GM21390 (cell line): ENCODE measurements around the gene UNG.

Experiments
- ATAC-seq: cut with Tn5 transposase; IDR thresholded peaks from one replicate; pipeline ENCODE4 v1.9.1; 2021; ENCODE audit not compliant: unreplicated experiment

UNG gene

GRCh38 chr12:109088818-109089217 lies 8.6 kb upstream of the UNG start:
- no peak for ATAC-seq

DNA sequence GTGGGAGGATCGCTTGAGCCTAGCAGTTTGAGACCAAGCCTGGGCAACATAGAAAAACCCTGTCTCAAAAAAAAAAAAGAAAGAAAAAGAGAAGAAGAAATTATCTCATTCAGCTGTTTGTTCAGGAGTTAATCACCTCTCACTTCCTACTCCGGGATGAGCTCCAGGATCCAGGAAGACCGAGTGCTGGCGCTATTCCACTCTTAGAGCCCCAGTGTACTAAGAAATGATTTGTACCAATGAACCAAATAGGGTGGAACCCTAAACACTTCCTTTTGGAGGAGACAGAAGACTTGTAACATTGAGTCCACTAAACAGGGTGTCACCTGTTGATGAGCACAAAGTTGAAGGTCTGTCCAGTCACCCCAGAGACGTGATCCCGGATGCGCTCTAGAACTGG lies 7.7 kb upstream of the UNG start:
- no peak for ATAC-seq

GRCh38 chr12:109092497-109093021 lies 4.8 kb upstream of the UNG start:
- ATAC-seq, result no peak

DNA sequence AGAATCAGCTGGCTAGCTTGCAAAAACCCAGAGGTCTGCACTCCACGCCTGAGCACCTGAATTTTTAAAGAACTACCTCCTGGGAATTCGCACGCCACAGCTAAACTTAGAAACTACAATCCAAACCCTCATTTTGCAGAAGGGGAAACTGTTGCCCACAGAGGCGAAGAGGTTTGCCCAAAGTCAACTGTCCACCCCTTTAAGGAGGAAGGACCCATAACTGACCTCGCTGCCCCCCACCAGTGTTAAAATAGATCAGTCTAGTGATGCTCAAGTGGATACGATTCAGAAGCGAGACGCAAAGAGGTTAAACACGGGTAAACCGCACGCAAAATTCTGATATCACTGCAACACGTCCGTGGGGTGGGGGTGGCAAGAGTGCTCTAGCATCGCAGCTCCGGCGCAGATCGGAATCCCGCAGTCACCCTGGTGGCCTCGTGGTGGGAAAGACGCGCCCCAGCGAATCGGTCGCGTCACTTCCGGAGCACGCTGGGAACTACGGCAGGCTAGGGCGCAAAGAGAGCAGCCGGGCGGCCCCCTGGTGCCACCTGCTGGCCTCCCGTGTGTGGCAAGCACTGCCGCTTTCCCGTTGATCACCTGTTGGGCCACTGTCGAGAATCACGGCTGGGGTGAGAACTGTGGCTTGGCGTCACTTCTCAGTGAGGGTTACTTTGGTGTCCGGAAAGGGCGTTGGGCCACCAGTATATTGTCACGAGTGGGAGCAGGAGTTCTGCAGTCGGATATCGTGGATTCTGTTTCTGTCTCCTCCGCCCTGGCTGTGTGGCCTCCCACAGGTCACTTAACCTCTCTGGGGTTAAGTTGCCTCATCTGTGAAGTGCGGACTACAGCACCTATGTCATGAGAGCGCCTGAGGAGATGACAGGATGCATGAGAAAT lies 4.1 kb upstream of the UNG start, which contains the start of gene ALKBH2:
TSS of gene ALKBH2 (minus strand) at position 451 of the 897 bp plus-strand sequence. CDS start 686 bp downstream, outside the sequence.
- ATAC-seq, result peak; percentile 54

DNA sequence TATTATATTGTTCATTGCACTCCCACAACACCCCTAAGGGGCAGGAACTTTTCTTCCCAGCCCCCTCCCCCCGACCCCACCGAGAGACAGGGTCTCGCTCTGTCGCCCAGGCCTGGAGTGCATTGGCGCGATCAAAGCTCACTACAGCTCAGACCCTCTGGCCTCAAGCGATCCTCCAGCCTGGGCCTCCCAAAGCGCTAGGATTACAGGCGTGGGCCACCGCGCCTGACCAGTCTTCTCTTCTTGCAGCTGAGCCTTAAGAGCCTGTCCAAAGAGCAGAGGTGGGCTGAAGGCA lies 310 bp upstream of the UNG start:
- ATAC-seq, result no peak

DNA sequence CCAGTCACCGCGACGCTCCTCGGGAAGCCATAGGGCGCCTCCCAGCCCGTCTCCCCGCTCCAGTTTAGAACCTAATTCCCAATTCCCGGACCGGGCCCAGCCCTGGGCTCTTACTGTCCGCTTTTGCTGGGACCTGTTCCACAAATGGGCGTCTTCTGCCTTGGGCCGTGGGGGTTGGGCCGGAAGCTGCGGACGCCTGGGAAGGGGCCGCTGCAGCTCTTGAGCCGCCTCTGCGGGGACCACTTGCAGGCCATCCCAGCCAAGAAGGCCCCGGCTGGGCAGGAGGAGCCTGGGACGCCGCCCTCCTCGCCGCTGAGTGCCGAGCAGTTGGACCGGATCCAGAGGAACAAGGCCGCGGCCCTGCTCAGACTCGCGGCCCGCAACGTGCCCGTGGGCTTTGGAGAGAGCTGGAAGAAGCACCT lies 797 bp downstream of the UNG start:
- ATAC-seq, result peak; percentile 25

DNA sequence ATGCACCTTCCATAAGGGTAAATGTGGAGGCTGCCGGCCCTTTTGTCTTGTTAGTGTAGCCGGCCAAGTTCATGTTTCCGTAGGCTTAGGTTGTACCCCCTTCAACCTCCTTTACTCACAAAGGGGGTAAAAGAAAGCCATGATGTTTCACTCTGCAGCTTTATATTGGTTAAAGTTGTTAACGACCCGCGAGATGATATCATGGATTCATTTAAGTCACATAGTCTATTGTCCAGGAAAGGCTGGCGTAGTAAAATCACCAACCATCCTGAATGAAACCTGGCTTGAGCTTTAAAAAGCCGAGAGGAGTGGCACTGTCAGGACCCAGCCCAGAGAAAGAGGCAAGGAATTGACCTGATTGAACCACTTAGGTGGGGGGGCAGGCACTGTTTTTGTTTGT lies 1.3 kb downstream of the UNG start:
- no peak for ATAC-seq

GRCh38 chr12:109099431-109100020 lies 2.1 kb downstream of the UNG start:
- ATAC-seq, result no peak

GRCh38 chr12:109100741-109101140 lies 3.3 kb downstream of the UNG start:
- no peak for ATAC-seq

DNA sequence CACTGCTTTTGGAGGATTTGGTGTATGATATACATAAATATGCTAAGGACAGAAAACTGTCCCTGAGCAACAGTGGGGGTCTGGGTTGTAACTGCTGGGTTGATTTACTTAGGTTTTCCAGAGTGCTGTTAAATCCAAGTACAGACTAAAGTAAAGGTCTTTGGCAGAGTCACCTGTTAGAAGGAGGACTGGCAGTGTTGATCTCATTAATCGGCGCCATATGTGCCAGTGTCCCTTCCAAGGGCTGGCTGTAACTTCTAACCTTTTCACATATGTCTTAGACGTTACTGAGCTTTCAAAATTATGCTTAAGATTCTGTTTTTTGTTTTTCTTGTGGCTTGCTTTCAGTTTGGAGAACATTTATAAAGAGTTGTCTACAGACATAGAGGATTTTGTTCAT lies 5.1 kb downstream of the UNG start:
- no peak for ATAC-seq

GRCh38 chr12:109105176-109105575 lies 7.8 kb downstream of the UNG start:
- no peak for ATAC-seq

DNA sequence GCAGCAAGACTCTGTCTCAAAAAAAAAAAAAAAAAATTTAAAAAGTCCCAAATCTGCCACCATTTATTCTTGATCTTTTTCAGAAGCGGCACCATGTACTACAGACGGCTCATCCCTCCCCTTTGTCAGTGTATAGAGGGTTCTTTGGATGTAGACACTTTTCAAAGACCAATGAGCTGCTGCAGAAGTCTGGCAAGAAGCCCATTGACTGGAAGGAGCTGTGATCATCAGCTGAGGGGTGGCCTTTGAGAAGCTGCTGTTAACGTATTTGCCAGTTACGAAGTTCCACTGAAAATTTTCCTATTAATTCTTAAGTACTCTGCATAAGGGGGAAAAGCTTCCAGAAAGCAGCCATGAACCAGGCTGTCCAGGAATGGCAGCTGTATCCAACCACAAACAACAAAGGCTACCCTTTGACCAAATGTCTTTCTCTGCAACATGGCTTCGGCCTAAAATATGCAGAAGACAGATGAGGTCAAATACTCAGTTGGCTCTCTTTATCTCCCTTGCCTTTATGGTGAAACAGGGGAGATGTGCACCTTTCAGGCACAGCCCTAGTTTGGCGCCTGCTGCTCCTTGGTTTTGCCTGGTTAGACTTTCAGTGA lies 12.5 kb downstream of the UNG start:
- no peak for ATAC-seq

DNA sequence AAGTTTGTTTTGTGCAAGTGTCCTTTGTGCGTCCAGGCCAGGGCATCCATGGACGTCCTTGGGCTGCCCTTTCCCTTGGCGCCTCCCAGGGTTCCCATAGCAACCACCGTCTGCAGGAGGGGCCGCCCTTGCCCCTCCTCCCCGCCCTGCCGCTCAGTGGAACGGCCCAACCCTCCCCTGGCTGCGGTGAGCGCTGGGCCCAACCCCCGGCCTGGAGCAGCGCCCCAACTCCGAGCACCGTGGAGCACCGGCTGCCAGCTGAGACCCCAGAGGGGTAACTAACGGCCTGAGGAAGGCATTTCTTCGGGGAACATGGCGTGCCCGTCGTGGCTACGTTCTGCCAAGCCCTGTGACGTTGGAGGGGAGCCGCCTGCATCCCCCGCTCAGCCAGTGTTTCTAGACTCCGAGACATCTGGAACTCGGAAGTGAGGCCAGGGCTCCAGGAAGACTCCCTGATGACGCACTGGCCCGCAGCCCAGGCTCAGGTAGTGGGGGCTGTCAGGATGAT lies 13.6 kb downstream of the UNG start:
- no peak for ATAC-seq

GRCh38 chr12:109112720-109113465 lies 15.5 kb downstream of the UNG start:
- ATAC-seq, result no peak

DNA sequence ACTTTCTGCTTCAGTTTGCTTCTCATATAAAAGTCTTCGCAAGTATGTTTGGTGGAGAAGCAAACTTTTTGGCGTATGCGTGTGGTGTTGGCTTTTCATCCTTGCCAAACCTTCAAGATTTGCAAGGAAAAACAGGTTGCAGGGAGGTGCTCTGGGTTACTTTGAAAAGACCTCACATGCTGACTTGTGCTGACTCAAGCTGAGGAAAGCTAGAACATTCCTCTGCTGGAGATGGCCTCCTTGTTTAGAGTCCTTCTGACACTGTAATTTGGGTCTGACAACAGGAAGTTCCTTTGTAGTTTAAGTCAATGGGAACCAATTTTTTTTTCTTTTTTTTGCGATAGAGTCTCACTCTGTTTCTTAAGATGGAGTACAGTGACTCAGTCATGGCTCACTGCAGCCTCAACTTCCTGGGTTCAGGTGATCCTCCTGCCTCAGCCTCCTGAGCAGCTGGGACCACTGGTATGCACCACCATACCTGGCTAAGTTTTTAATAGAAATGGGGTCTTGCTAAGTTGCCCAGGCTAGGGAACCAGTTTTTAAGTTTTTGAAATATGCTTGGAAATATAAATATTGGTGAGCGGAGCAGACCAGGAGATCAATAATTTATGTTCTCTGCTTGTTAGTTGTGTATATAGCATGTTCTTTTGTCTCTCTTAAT lies 16.4 kb downstream of the UNG start:
- ATAC-seq, result no peak

- no peak for ATAC-seq
Observed at GRCh38 chr12:109114644-109115043, 17.2 kb downstream of the UNG start.

DNA sequence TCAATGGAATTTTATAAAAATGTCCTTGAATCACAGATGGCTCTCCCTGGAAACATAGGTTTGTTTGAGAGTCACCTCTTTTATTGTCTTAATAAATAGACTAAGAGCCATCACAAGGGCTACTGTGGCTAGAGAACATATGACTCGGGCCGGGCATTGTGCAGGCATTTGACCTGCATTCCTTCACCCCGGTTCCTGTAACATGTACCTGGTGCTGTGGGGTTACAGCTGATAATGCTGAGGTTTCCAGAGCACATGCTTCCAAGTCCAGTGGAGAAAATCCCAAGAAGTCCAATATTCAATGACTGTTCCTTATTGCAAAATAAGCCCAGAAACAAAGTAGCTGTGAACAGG lies 18.0 kb downstream of the UNG start:
- ATAC-seq, result no peak

- no peak for ATAC-seq
Observed at GRCh38 chr12:109115758-109116610, 18.6 kb downstream of the UNG start, which contains the start of gene ACACB. TSS of gene ACACB (plus strand) at chr12:109116587. CDS start at chr12:109139406, 22,819 bp downstream.

DNA sequence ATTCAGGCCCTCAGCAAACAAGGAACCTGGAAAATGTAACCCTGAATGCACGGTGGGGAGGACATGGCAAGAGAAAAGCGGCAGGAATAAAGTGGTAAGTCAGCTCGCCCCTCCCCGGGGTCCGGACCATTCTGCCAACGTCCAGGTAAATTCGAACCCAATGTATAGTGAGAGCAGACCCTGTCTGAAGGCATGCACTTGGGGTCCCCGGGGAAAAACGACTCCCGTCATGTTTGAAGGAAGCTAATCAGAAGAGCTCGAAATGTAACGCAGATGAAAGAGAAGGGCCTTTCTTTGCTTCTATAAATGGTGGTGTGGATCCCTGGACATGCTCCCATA lies 19.2 kb downstream of the UNG start:
- ATAC-seq, result no peak

DNA sequence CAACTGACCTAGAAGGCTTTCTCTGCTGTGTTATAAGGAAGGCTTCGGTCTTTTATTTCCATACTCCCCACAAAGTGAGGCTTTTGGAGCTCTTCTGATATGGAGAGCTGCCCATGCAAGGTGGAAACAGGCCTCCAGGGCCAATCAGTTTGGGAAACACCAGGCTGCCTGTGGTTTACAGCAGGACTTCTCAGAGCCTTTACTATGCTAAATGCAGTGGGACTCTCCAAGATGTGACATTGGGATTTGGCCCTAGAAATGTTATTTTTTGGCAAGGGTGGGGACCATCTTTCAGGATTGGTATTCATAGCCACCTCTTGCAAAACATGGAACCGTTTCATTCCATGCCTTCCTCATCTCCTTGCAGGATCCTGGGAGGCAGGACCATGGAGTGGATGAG lies 22.7 kb downstream of the UNG start:
- no peak for ATAC-seq
